GM12872 (cell line): ENCODE measurements around the gene CPZ.

Source experiments
- CTCF ChIP-seq: IDR thresholded peaks from 3 replicates; pipeline ENCODE4 v1.5.1; 2011; ENCODE audit warnings: low read depth, mild to moderate bottlenecking, low read length, moderate library complexity; ENCODE audit not compliant: insufficient read depth

The CPZ gene

GRCh38 chr4:8592366-8593263 lies at the start of gene CPZ:
Gene CPZ, plus strand, starts transcription at chr4:8592765. Its CDS starts 69 bp downstream, at chr4:8592834.
- TF ChIP-seq CTCF = no peak

GRCh38 chr4:8542776-8543525 lies 49.6 kb upstream of the CPZ start:
- TF ChIP-seq CTCF = no peak

- no peak for TF ChIP-seq CTCF
These were observed 48.9 kb upstream of the CPZ start for GRCh38 chr4:8543623-8544022.

GRCh38 chr4:8544282-8544681 lies 48.3 kb upstream of the CPZ start:
- no peak for TF ChIP-seq CTCF

GRCh38 chr4:8544741-8545438 lies 47.7 kb upstream of the CPZ start:
- no peak for TF ChIP-seq CTCF

- TF ChIP-seq CTCF = no peak
These were observed 47.2 kb upstream of the CPZ start for GRCh38 chr4:8545439-8545765.

GRCh38 chr4:8546766-8547107 lies 45.8 kb upstream of the CPZ start:
- no peak for TF ChIP-seq CTCF
